CD14-positive monocyte (primary cell): ENCODE data around the gene AP4M1. TPM values are rescaled to one million over a fixed set of nuclear protein-coding genes. Genes with fewer than 3 reads are reported as not detected.

ENCODE experiments used
- DNase-seq, 3 donors: peaks; one replicate each; pipeline ENCODE4 v3.0.0-alpha.2; 2011 to 2022
- H2AFZ ChIP-seq: 2 replicates; pipeline ENCODE4 v1.6.0; 2012; ENCODE audit warnings: mild to moderate bottlenecking, low read depth, low read length, inconsistent platforms; ENCODE audit not compliant: insufficient read depth, poor library complexity, severe bottlenecking
- H3K27ac ChIP-seq, 2 donors: 1 replicate in 1 of 2; 2 replicates in 1 of 2; pipeline ENCODE4 v1.5.1; 2012 to 2013; ENCODE audit warnings: low read length in 2 of 2, control low read depth in 1 of 2, inconsistent platforms in 1 of 2, low read depth in 1 of 2, mild to moderate bottlenecking in 1 of 2
- H3K27me3 ChIP-seq, 2 donors: one replicate each; pipeline versions ENCODE4 v1.6.0 to v1.6.1; 2011 to 2013; ENCODE audit warnings: low read length in 2 of 2; ENCODE audit not compliant: control insufficient read depth in 2 of 2, insufficient read depth in 2 of 2
- H3K36me3 ChIP-seq, 2 donors: replicated peaks in 1 of 2; 1 replicate in 1 of 2; 2 replicates in 1 of 2; pipeline versions ENCODE4 v1.5.1 to v1.6.1; 2012 to 2013; ENCODE audit warnings: low read length in 2 of 2, control low read depth in 1 of 2, inconsistent platforms in 1 of 2, mild to moderate bottlenecking in 1 of 2; ENCODE audit not compliant: insufficient read depth in 2 of 2, control insufficient read depth in 1 of 2
- H3K4me1 ChIP-seq, 2 donors: 1 replicate in 1 of 2; 2 replicates in 1 of 2; pipeline versions ENCODE4 v1.5.1 to v1.6.1; 2012 to 2013; ENCODE audit warnings: low read length in 2 of 2, control low read depth in 1 of 2, inconsistent platforms in 1 of 2, mild to moderate bottlenecking in 1 of 2, moderate library complexity in 1 of 2; ENCODE audit not compliant: insufficient read depth in 2 of 2, control insufficient read depth in 1 of 2
- H3K4me2 ChIP-seq: replicated peaks from 2 replicates; pipeline ENCODE3; 2012; ENCODE audit warnings: low read length, moderate library complexity, mild to moderate bottlenecking; ENCODE audit not compliant: poor library complexity, severe bottlenecking; ENCODE audit errors: extremely low read depth
- H3K4me3 ChIP-seq, 3 experiments: fragments of 200-600 bp in 1 of 3; sonication (generic) in 1 of 3; replicated peaks in 1 of 3; 1 replicate in 2 of 3; 2 replicates in 1 of 3; pipeline ENCODE4 v1.5.1; 2011 to 2013; ENCODE audit warnings: low read length in 3 of 3, mild to moderate bottlenecking in 3 of 3, control low read depth in 2 of 3, low read depth in 2 of 3, inconsistent platforms in 1 of 3, moderate library complexity in 1 of 3
- H3K79me2 ChIP-seq: 2 replicates; pipeline ENCODE4 v1.6.0; 2012; ENCODE audit warnings: mild to moderate bottlenecking, control low read depth, inconsistent platforms, low read length, moderate library complexity; ENCODE audit not compliant: insufficient read depth
- H3K9ac ChIP-seq: 2 replicates; pipeline ENCODE4 v1.6.0; 2017; ENCODE audit warnings: low read length, mild to moderate bottlenecking; ENCODE audit not compliant: insufficient read depth, poor library complexity, severe bottlenecking
- H3K9me3 ChIP-seq, 2 donors: replicated peaks in 1 of 2; 1 replicate in 1 of 2; 2 replicates in 1 of 2; pipeline versions ENCODE4 v1.5.1 to v1.6.1; 2012 to 2013; ENCODE audit warnings: low read length in 2 of 2, control low read depth in 1 of 2; ENCODE audit not compliant: control insufficient read depth in 1 of 2, insufficient read depth in 1 of 2
- H4K20me1 ChIP-seq: 2 replicates; pipeline ENCODE4 v1.6.0; 2012; ENCODE audit warnings: mild to moderate bottlenecking, low read length, control low read depth, moderate library complexity; ENCODE audit not compliant: insufficient read depth
- H3K27ac Mint-ChIP-seq, 7 donors: one replicate each; pipeline ENCODE4 v1.8.0; 2020; ENCODE audit warnings: mild to moderate bottlenecking in 7 of 7, mixed read lengths in 7 of 7, moderate library complexity in 6 of 7, inconsistent platforms in 2 of 7
- H3K27me3 Mint-ChIP-seq, 3 donors: one replicate each; pipeline ENCODE4 v1.8.0; 2021 to 2022; ENCODE audit warnings: low read depth in 3 of 3, mild to moderate bottlenecking in 3 of 3, mixed read lengths in 3 of 3, moderate library complexity in 3 of 3, inconsistent platforms in 1 of 3
- H3K36me3 Mint-ChIP-seq, 2 donors: one replicate each; pipeline ENCODE4 v1.8.0; 2020; ENCODE audit warnings: mixed read lengths in 2 of 2, inconsistent platforms in 1 of 2, mild to moderate bottlenecking in 1 of 2
- H3K4me1 Mint-ChIP-seq: one replicate; pipeline ENCODE4 v1.8.0; 2020; ENCODE audit warnings: mild to moderate bottlenecking, mixed read lengths
- H3K4me3 Mint-ChIP-seq, 2 donors: one replicate each; pipeline ENCODE4 v1.8.0; 2020; ENCODE audit warnings: mild to moderate bottlenecking in 2 of 2, mixed read lengths in 2 of 2, moderate library complexity in 1 of 2
- H3K9me3 Mint-ChIP-seq, 7 donors: one replicate each; pipeline ENCODE4 v1.8.0; 2020 to 2022; ENCODE audit warnings: mixed read lengths in 7 of 7, mild to moderate bottlenecking in 6 of 7, moderate library complexity in 6 of 7, inconsistent platforms in 2 of 7
- WGBS: methylation state at CpG from one replicate; pipeline ENCODE4 v1.1.5; 2013; ENCODE audit warnings: missing lambda C conversion rate; ENCODE audit not compliant: insufficient coverage; 5-methylcytosine and 5-hydroxymethylcytosine counted together
- intact Hi-C, 2 donors: fragments of 100-400 bp; cut with micrococcal nuclease; formaldehyde crosslinking; loops; one replicate each; pipeline versions ENCODE4 v1.15.0 to v1.15.1; 2023
- polyA plus RNA-seq, 3 donors: library from polyadenylated mRNA; depleted of rRNA in 1 of 3; unstranded in 2 of 3; stranded (reverse) in 1 of 3; fragments of 300-500 nt in 2 of 3; fragments of >200 nt in 1 of 3; fragmentation: Illumina TruSeq in 2 of 3; gene quantifications; 1 replicate in 2 of 3; 2 replicates in 1 of 3; pipeline ENCODE4 v1.2.3, GENCODE V29; 2012 to 2021
- TF ChIP-seq, protein P1 (sequence below): fragments of 200-600 bp; IDR thresholded peaks from one replicate; pipeline ENCODE4 v1.8.0; 2022; ENCODE audit warnings: antibody characterized with exemption, mild to moderate bottlenecking

Gene AP4M1
- polyA plus RNA-seq, 3 donors = 10.5 to 13.1 (median 12.6) TPM

DNA sequence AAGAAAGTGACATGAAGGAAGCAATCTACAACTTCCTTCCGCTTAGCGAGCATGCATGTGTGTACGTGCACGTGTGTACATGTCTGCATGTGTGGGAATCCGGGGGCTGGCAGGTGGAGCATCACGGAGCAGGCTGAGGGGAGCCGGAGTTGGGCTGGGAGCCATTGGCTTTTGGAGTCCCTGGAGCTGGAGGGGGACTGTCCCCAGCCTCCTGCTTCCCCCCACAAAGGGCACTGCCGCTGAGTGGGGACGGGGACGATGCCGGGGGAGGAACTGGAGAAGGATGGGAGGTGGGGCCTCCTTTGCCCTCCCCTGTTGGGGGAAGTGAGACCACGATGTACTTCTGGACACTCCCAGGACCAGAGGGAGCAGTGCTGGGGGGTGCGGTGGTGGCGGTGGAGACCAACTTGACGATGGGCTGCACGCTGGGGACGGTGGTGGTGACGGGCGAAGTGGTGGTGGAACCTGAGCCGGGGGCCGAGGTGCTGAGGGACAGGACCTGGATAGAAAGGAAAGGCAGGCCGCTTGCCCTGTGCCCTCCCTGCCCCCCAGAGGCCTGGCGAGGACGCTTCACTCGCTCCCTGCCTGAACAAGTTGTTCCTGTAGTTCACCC lies 5.8 kb downstream of the AP4M1 start:
- peak overlapping the region in 2 of 7 donors; percentile 3 to 15 for H3K27ac Mint-ChIP-seq
- DNase-seq = no peak
- H3K27me3 Mint-ChIP-seq = peaks cover 0 to 2% (median 0%) of the 10 kb centered on the region in 3 donors
- Histone ChIP-seq H3K36me3 (peaks cover 61 to 87% of the 10 kb centered on the region in 2 donors), H3K4me2 (no peak overlapping the region), H3K4me1 (peaks cover 5% of the 10 kb centered on the region in 2 donors), H3K9ac (no peak overlapping the region), H3K4me3 (no peak overlapping the region), H2AFZ (no peak overlapping the region), H4K20me1 (no peaks in the 10 kb centered on the region), H3K79me2 (peaks cover 6% of the 10 kb centered on the region), H3K9me3 (no peaks in the 10 kb centered on the region), H3K27ac (no peak overlapping the region), H3K27me3 (no peaks in the 10 kb centered on the region)
- WGBS = 86% methylated on average over 19 of the region's 25 CpGs
- intact Hi-C loops = no loop called here
- TF ChIP-seq, protein P1, sequence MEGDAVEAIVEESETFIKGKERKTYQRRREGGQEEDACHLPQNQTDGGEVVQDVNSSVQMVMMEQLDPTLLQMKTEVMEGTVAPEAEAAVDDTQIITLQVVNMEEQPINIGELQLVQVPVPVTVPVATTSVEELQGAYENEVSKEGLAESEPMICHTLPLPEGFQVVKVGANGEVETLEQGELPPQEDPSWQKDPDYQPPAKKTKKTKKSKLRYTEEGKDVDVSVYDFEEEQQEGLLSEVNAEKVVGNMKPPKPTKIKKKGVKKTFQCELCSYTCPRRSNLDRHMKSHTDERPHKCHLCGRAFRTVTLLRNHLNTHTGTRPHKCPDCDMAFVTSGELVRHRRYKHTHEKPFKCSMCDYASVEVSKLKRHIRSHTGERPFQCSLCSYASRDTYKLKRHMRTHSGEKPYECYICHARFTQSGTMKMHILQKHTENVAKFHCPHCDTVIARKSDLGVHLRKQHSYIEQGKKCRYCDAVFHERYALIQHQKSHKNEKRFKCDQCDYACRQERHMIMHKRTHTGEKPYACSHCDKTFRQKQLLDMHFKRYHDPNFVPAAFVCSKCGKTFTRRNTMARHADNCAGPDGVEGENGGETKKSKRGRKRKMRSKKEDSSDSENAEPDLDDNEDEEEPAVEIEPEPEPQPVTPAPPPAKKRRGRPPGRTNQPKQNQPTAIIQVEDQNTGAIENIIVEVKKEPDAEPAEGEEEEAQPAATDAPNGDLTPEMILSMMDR = no peak
- no peaks in the 10 kb centered on the region for H3K9me3 Mint-ChIP-seq
- H3K4me1 Mint-ChIP-seq = peaks cover 9% of the 10 kb centered on the region
- H3K4me3 Mint-ChIP-seq = no peak overlapping the region
- peaks cover 56 to 91% of the 10 kb centered on the region in 2 donors for H3K36me3 Mint-ChIP-seq

DNA sequence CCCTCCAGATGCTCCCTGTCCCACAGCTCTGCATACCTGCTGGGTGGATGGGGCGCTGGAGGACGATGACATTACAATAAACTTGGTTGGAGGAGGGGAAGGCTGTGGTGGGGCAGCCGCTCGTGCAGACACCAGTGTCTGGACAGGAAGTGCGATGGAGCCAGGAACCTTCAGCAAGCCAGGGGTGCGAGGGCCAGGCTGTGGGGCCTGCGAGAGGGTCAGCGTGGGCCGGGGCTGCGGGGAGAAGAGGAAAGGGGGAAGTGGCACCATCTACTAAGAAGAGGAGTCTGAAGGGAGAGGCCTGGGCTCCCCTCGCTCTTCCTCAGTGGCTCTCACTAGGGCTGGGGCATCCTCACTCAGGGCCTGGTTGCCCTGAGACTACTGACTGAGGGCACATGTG lies 6.4 kb downstream of the AP4M1 start:
- peaks cover 60 to 98% of the 10 kb centered on the region in 2 donors for H3K36me3 Mint-ChIP-seq
- no peak overlapping the region for H3K4me3 Mint-ChIP-seq
- no peaks in the 10 kb centered on the region for H3K9me3 ChIP-seq
- no peak for DNase-seq
- peaks cover 5% of the 10 kb centered on the region for H3K4me1 Mint-ChIP-seq
- no peak overlapping the region for H2AFZ ChIP-seq
- no peaks in the 10 kb centered on the region for H3K79me2 ChIP-seq
- H3K36me3 ChIP-seq = peaks cover 66 to 93% of the 10 kb centered on the region in 2 donors
- H3K27me3 ChIP-seq = no peaks in the 10 kb centered on the region
- no peaks in the 10 kb centered on the region for H3K4me1 ChIP-seq
- H3K27ac ChIP-seq = no peak overlapping the region
- H3K9me3 Mint-ChIP-seq = no peaks in the 10 kb centered on the region
- H4K20me1 ChIP-seq = no peaks in the 10 kb centered on the region
- peak overlapping the region in 2 of 7 donors; percentile 58 to 79 for H3K27ac Mint-ChIP-seq
- H3K4me2 ChIP-seq = no peak overlapping the region
- TF ChIP-seq, protein P1 = no peak
- peaks cover 0 to 2% (median 0%) of the 10 kb centered on the region in 3 donors for H3K27me3 Mint-ChIP-seq
- WGBS = 78% methylated on average over 8 of the region's 11 CpGs
- H3K9ac ChIP-seq = no peak overlapping the region
- intact Hi-C loops = no loop called here
- H3K4me3 ChIP-seq = no peak overlapping the region
